Neuronal stem cell (in vitro differentiated cells): ENCODE results near the gene RNASEH1.
A peak's percentile ranks its signal among the peaks of the same experiment; 100 is the strongest.

Experiments used
- DNase-seq: peaks from one replicate; pipeline ENCODE4 v3.0.0-alpha.2; 2013; ENCODE audit warnings: low spot score
- H2AFZ ChIP-seq: one replicate; pipeline ENCODE4 v1.6.1; 2013; ENCODE audit warnings: mild to moderate bottlenecking, low read length, inconsistent platforms
- H2AK5ac ChIP-seq: 2 replicates; pipeline ENCODE4 v1.6.1; 2013; ENCODE audit warnings: low read depth, mild to moderate bottlenecking, inconsistent platforms, low read length, moderate library complexity, mixed read lengths
- H2BK120ac ChIP-seq: 2 replicates; pipeline ENCODE4 v1.6.1; 2013; ENCODE audit warnings: low read depth, mild to moderate bottlenecking, inconsistent platforms, low read length, moderate library complexity, mixed read lengths
- H2BK12ac ChIP-seq: one replicate; pipeline ENCODE4 v1.6.1; 2013; ENCODE audit warnings: low read length, inconsistent platforms
- H2BK15ac ChIP-seq: 2 replicates; pipeline ENCODE4 v1.6.1; 2013; ENCODE audit warnings: mild to moderate bottlenecking, low read length, inconsistent platforms, mixed read lengths
- H2BK5ac ChIP-seq: one replicate; pipeline ENCODE4 v1.6.1; 2013; ENCODE audit warnings: inconsistent platforms, mild to moderate bottlenecking, low read length, moderate library complexity
- H3K14ac ChIP-seq: one replicate; pipeline ENCODE4 v1.6.1; 2013; ENCODE audit warnings: low read length, inconsistent platforms
- H3K18ac ChIP-seq: 2 replicates; pipeline ENCODE4 v1.6.1; 2013; ENCODE audit warnings: low read length, inconsistent platforms
- H3K23ac ChIP-seq: 2 replicates; pipeline ENCODE4 v1.6.1; 2013; ENCODE audit warnings: low read depth, mild to moderate bottlenecking, mixed read lengths, low read length, inconsistent platforms; ENCODE audit not compliant: poor library complexity
- H3K27ac ChIP-seq: replicated peaks from 3 replicates; pipeline ENCODE4 v1.5.1; 2013; ENCODE audit warnings: low read length, inconsistent platforms
- H3K27me3 ChIP-seq, 3 experiments: 2 replicates each; pipeline ENCODE4 v1.6.1; 2013; ENCODE audit warnings: low read length in 3 of 3, mild to moderate bottlenecking in 2 of 3, inconsistent platforms in 1 of 3, low read depth in 1 of 3, mixed read lengths in 1 of 3, moderate library complexity in 1 of 3; ENCODE audit not compliant: control insufficient read depth in 3 of 3, insufficient read depth in 3 of 3
- H3K36me3 ChIP-seq, 2 donors: replicated peaks in 1 of 2; 2 replicates each; pipeline ENCODE4 v1.6.1; 2013; ENCODE audit warnings: low read length in 2 of 2; ENCODE audit not compliant: control insufficient read depth in 2 of 2, insufficient read depth in 2 of 2
- H3K4ac ChIP-seq: 2 replicates; pipeline ENCODE4 v1.6.1; 2013; ENCODE audit warnings: inconsistent platforms, mild to moderate bottlenecking, low read length, moderate library complexity
- H3K4me1 ChIP-seq, 2 donors: 1 replicate in 1 of 2; 2 replicates in 1 of 2; pipeline ENCODE4 v1.6.1; 2013; ENCODE audit warnings: low read length in 2 of 2, low read depth in 1 of 2; ENCODE audit not compliant: control insufficient read depth in 2 of 2, insufficient read depth in 1 of 2
- H3K4me2 ChIP-seq: one replicate; pipeline ENCODE4 v1.6.1; 2013; ENCODE audit warnings: mild to moderate bottlenecking, low read length, inconsistent platforms; ENCODE audit not compliant: insufficient read depth, poor library complexity, severe bottlenecking
- H3K4me3 ChIP-seq, 2 donors: 2 replicates each; pipeline ENCODE4 v1.5.1; 2013; ENCODE audit warnings: low read length in 2 of 2, mild to moderate bottlenecking in 2 of 2, inconsistent platforms in 1 of 2, moderate library complexity in 1 of 2
- H3K79me1 ChIP-seq: one replicate; pipeline ENCODE4 v1.6.1; 2013; ENCODE audit warnings: low read depth, mild to moderate bottlenecking, inconsistent platforms, low read length, moderate library complexity
- H3K9ac ChIP-seq: one replicate; pipeline ENCODE4 v1.6.1; 2013; ENCODE audit warnings: mild to moderate bottlenecking, low read depth, low read length, inconsistent platforms; ENCODE audit not compliant: poor library complexity
- H3K9me3 ChIP-seq, 2 donors: replicated peaks in 1 of 2; 2 replicates each; pipeline versions ENCODE3 to v1.6.1; 2013; ENCODE audit warnings: low read length in 2 of 2, mild to moderate bottlenecking in 2 of 2, inconsistent platforms in 1 of 2, low read depth in 1 of 2, mixed read lengths in 1 of 2, moderate library complexity in 1 of 2; ENCODE audit not compliant: control insufficient read depth in 2 of 2, insufficient read depth in 1 of 2
- H4K8ac ChIP-seq: one replicate; pipeline ENCODE4 v1.6.1; 2013; ENCODE audit warnings: low read depth, mild to moderate bottlenecking, inconsistent platforms, low read length, moderate library complexity
- H4K91ac ChIP-seq: one replicate; pipeline ENCODE4 v1.6.1; 2013; ENCODE audit warnings: low read length, low read depth, mild to moderate bottlenecking, inconsistent platforms; ENCODE audit not compliant: poor library complexity
- WGBS, 2 donors: extraction: QIAGEN DNeasy Blood & Tissue Kit; methylation state at CpG; one replicate each; pipeline ENCODE4 v1.1.7; 2013; ENCODE audit warnings: missing lambda C conversion rate in 2 of 2, mixed read lengths in 1 of 2; ENCODE audit not compliant: insufficient read length in 2 of 2, insufficient replicate concordance in 1 of 2; ENCODE audit errors: extremely low coverage in 2 of 2; 5-methylcytosine and 5-hydroxymethylcytosine counted together

The RNASEH1 gene

DNA sequence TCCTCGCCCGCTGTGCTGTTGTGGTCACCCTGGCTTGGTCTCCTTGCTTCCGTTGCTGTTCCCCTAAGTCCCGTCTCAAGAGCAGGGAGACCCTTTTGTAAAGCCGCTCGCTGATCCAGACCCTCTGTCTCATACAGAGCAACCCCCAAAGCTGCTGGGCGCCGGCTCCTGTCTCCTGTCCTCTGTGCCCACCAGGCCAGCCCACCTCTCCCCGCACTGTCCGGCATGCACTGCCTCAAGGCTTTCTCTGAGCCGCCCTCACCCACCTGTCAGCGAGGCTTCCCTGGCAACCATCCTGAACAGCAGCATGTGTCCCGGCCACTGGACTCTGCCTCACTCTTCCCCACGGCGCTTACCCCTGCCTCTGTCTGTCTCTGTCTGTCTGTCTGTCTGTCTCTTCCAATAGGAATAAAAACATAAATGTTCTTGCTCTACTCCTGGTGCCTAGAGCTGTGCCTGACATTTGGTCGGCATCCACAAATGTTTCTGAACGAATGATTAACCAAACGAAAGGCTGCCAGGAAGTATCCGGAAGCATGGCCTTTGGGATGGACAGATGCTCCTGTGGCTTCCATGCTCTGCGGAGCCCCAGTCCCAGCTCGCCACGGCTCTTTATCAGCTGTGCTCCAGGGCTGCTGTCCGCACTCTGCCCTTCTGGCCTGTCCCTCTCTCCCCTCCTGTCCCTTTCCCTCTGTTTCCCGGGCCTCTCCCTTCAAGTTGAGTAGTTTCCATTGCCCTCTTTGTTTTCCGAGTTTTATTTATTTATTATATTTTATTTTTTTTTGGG is 44.6 kb upstream of the RNASEH1 start:
- peak overlapping the region; percentile 26 for H2AK5ac ChIP-seq
- H3K79me1 ChIP-seq: peaks cover 1% of the 10 kb centered on the region
- no peaks in the 10 kb centered on the region for H3K36me3 ChIP-seq
- peak overlapping the region; percentile 17 for H2BK5ac ChIP-seq
- H3K4me2 ChIP-seq: no peak overlapping the region
- no peak overlapping the region for H3K18ac ChIP-seq
- no peak overlapping the region for H2BK120ac ChIP-seq
- no peaks in the 10 kb centered on the region for H3K9me3 ChIP-seq
- no peaks in the 10 kb centered on the region for H3K27me3 ChIP-seq
- no peak overlapping the region for H4K8ac ChIP-seq
- no peak overlapping the region for H2BK12ac ChIP-seq
- H3K4me3 ChIP-seq: no peak overlapping the region
- H2AFZ ChIP-seq: no peak overlapping the region
- H4K91ac ChIP-seq: no peak overlapping the region
- H3K23ac ChIP-seq: peak overlapping the region; percentile 92
- H3K4me1 ChIP-seq: peaks cover 1 to 6% of the 10 kb centered on the region in 2 donors
- no peak overlapping the region for H3K9ac ChIP-seq
- H2BK15ac ChIP-seq: no peak overlapping the region
- no peak overlapping the region for H3K27ac ChIP-seq
- H3K14ac ChIP-seq: no peak overlapping the region
- no CpG with 5 or more reads among the region's 25 CpGs for WGBS, 2 donors
- DNase-seq: no peak
- H3K4ac ChIP-seq: no peak overlapping the region

DNA sequence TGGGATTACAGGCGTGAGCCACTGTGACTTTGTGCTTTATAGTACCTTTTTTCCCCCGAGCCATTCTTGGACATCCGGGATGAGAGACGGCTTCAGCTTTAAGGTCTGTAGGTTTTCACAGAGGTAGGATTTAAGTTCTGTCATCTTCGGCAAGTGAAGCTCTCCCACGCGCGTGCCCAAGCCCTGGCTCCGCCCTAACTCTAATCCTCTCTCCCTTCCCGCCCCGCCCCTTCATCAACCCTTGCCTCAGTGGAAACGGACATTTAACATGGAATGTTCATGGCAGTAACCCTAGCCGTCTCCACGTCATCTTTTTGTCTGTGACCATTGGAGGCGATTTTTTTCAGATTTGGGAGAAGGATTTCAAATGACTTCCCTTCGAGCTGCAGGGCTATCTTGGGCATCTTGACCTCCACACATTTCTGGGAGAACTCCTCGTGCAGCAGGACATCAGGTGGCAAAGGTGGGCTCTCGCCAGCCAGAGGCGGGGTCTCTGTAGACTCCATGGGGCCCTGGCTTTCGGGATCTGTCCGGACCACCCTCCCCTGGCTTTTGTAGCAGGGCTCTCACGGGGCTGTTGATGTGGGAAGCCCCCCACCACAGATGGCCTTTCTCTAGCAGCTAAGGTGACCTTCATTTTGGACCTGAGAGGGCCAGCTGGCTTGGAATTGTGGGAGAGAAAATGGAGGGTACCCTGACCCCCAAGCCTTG is 43.6 kb upstream of the RNASEH1 start:
- no peak overlapping the region for H3K14ac ChIP-seq
- no peaks in the 10 kb centered on the region for H3K27me3 ChIP-seq
- no peak overlapping the region for H2AK5ac ChIP-seq
- no peak for DNase-seq
- H3K9ac ChIP-seq: no peak overlapping the region
- peaks cover 6% of the 10 kb centered on the region in 2 donors for H3K4me1 ChIP-seq
- H4K8ac ChIP-seq: no peak overlapping the region
- H3K23ac ChIP-seq: no peak overlapping the region
- no CpG with 5 or more reads among the region's 22 CpGs for WGBS, 2 donors
- no peaks in the 10 kb centered on the region for H3K9me3 ChIP-seq
- H3K4ac ChIP-seq: no peak overlapping the region
- H3K79me1 ChIP-seq: peaks cover 1% of the 10 kb centered on the region
- H3K18ac ChIP-seq: peak overlapping the region; percentile 80
- H3K4me2 ChIP-seq: no peak overlapping the region
- H3K27ac ChIP-seq: no peak overlapping the region
- H2BK120ac ChIP-seq: peak overlapping the region; percentile 19
- no peak overlapping the region for H2BK12ac ChIP-seq
- H3K4me3 ChIP-seq: no peak overlapping the region
- H4K91ac ChIP-seq: no peak overlapping the region
- no peak overlapping the region for H2AFZ ChIP-seq
- H2BK5ac ChIP-seq: no peak overlapping the region
- H3K36me3 ChIP-seq: no peaks in the 10 kb centered on the region
- H2BK15ac ChIP-seq: no peak overlapping the region

- Histone ChIP-seq H3K14ac (no peak overlapping the region), H3K9me3 (no peaks in the 10 kb centered on the region), H3K9ac (no peak overlapping the region), H4K91ac (no peak overlapping the region), H2BK5ac (no peak overlapping the region), H2AK5ac (no peak overlapping the region), H3K4me2 (no peak overlapping the region), H2AFZ (no peak overlapping the region), H3K23ac (no peak overlapping the region), H3K27ac (no peak overlapping the region), H3K79me1 (no peaks in the 10 kb centered on the region), H4K8ac (no peak overlapping the region), H3K36me3 (no peaks in the 10 kb centered on the region), H2BK12ac (no peak overlapping the region), H2BK120ac (no peak overlapping the region), H3K4me3 (no peak overlapping the region), H3K27me3 (no peaks in the 10 kb centered on the region), H3K4ac (no peak overlapping the region), H2BK15ac (no peak overlapping the region), H3K4me1 (peaks cover 0 to 8% of the 10 kb centered on the region in 2 donors), H3K18ac (no peak overlapping the region)
- DNase-seq: no peak
- no CpG with 5 or more reads among the region's 11 CpGs for WGBS, 2 donors
Observed at GRCh38 chr2:3600256-3600855, 42.2 kb upstream of the RNASEH1 start.
